Measurements from ENCODE around the gene ARHGAP42. TPM values are rescaled to one million over a fixed set of nuclear protein-coding genes. Genes with fewer than 3 reads are reported as not detected.

ARHGAP42 gene
- total RNA-seq, 4 donors from 2014 or later: 7.6 to 22.2 (median 14.6) TPM

DNA sequence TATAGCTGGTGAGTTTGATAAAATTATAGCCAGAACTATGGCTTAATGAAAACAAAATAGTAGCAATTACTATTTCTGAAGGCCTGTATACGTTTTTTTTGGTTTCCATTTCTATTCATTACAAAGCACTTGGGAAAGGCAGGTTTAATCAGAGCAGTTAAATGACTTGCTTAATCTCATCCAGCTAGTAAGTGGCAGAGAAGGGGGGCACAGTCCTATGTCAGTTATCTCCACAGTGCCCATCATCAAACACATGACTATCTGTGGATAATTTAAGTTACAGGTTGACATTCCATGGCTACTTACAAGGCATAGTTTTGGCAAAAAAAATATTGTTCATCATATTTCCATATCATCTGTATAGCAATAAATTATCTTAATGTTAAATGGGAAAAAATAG is 348.8 kb downstream of the ARHGAP42 start:
- TF ChIP-seq, protein P1, sequence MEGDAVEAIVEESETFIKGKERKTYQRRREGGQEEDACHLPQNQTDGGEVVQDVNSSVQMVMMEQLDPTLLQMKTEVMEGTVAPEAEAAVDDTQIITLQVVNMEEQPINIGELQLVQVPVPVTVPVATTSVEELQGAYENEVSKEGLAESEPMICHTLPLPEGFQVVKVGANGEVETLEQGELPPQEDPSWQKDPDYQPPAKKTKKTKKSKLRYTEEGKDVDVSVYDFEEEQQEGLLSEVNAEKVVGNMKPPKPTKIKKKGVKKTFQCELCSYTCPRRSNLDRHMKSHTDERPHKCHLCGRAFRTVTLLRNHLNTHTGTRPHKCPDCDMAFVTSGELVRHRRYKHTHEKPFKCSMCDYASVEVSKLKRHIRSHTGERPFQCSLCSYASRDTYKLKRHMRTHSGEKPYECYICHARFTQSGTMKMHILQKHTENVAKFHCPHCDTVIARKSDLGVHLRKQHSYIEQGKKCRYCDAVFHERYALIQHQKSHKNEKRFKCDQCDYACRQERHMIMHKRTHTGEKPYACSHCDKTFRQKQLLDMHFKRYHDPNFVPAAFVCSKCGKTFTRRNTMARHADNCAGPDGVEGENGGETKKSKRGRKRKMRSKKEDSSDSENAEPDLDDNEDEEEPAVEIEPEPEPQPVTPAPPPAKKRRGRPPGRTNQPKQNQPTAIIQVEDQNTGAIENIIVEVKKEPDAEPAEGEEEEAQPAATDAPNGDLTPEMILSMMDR (IDR thresholded peaks at IDR 0.05): no peak
- no peak for TF ChIP-seq POLR2A (IDR thresholded peaks at IDR 0.05)
- 73 to 79% methylated on average over 1 of the region's 1 CpG for WGBS, 2 donors

More for the DNA sequence above, 348.8 kb downstream of the ARHGAP42 start:
- intact Hi-C loops (cut with DNase I; ENCODE audit: low total_unique reads): no loop called here
- no peak for DNase-seq (ENCODE audit: low spot score in 2 of 2)
- H3K4me3 ChIP-seq (ENCODE audit: low read depth, poor library complexity, severe bottlenecking): no peak overlapping the region
